Osteocyte (in vitro differentiated cells): Measurements from ENCODE around the gene RUNX2. TPM values are rescaled to one million over a fixed set of nuclear protein-coding genes. Genes with fewer than 3 reads are reported as not detected.
A peak's percentile ranks its signal among the peaks of the same experiment; 100 is the strongest.

Source experiments
- DNase-seq: peaks from one replicate; pipeline ENCODE4 v3.0.0; 2021; ENCODE audit warnings: mixed read lengths; ENCODE audit not compliant: unreplicated experiment; ENCODE audit errors: extremely low spot score
- H3K27ac Mint-ChIP-seq: one replicate; pipeline ENCODE4 v1.8.0; 2021; ENCODE audit warnings: mild to moderate bottlenecking, mixed read lengths; ENCODE audit not compliant: unreplicated experiment
- H3K27me3 Mint-ChIP-seq: one replicate; pipeline ENCODE4 v1.8.0; 2021; ENCODE audit warnings: mixed read lengths; ENCODE audit not compliant: unreplicated experiment
- H3K36me3 Mint-ChIP-seq: one replicate; pipeline ENCODE4 v1.8.0; 2021; ENCODE audit warnings: mixed read lengths; ENCODE audit not compliant: unreplicated experiment
- H3K4me1 Mint-ChIP-seq: one replicate; pipeline ENCODE4 v1.8.0; 2021; ENCODE audit warnings: mixed read lengths; ENCODE audit not compliant: unreplicated experiment
- H3K4me3 Mint-ChIP-seq: one replicate; pipeline ENCODE4 v1.8.0; 2021; ENCODE audit warnings: mild to moderate bottlenecking, moderate library complexity, mixed read lengths; ENCODE audit not compliant: unreplicated experiment
- H3K9me3 Mint-ChIP-seq: one replicate; pipeline ENCODE4 v1.8.0; 2021; ENCODE audit warnings: mixed read lengths; ENCODE audit not compliant: unreplicated experiment
- total RNA-seq: library from RNA; stranded (reverse); gene quantifications from 2 replicates; pipeline ENCODE4 v1.2.1, GENCODE V29; 2021
- TF ChIP-seq, protein P1 (sequence below): fragments of 200-600 bp; sonication (generic); IDR thresholded peaks from 2 replicates; pipeline ENCODE4 v1.5.0; 2021; ENCODE audit warnings: antibody characterized with exemption, mild to moderate bottlenecking, moderate library complexity

Gene RUNX2
- total RNA-seq, 1 donor from 2014 or later, result 28.1 TPM

DNA sequence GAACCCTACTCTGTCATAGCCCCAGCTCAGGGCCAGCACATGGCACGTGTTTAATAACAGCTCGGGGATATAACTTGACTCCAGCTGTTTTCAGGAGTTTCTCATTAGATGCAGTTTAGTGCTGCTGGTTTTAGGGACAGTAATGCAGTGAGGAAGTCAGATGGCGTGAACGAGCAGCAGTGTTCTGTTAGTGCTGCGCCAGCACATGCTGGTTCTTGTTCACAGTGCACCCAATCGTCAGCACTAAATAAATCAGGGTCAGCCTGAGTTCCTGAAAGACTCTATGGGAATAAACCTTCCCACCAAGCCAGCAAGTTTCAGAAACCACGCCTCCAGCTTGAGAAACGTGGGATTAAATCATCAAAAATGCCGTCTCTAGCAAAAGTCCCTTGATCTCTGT is 285.5 kb downstream of the RUNX2 start:
- Mint-ChIP-seq H3K4me3 (no peak overlapping the region), H3K9me3 (peaks cover 3% of the 10 kb centered on the region), H3K27ac (peak overlapping the region; percentile 31), H3K27me3 (no peaks in the 10 kb centered on the region), H3K4me1 (peaks cover 16% of the 10 kb centered on the region), H3K36me3 (no peaks in the 10 kb centered on the region)
- TF ChIP-seq, protein P1, sequence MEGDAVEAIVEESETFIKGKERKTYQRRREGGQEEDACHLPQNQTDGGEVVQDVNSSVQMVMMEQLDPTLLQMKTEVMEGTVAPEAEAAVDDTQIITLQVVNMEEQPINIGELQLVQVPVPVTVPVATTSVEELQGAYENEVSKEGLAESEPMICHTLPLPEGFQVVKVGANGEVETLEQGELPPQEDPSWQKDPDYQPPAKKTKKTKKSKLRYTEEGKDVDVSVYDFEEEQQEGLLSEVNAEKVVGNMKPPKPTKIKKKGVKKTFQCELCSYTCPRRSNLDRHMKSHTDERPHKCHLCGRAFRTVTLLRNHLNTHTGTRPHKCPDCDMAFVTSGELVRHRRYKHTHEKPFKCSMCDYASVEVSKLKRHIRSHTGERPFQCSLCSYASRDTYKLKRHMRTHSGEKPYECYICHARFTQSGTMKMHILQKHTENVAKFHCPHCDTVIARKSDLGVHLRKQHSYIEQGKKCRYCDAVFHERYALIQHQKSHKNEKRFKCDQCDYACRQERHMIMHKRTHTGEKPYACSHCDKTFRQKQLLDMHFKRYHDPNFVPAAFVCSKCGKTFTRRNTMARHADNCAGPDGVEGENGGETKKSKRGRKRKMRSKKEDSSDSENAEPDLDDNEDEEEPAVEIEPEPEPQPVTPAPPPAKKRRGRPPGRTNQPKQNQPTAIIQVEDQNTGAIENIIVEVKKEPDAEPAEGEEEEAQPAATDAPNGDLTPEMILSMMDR, result no peak
- DNase-seq, result no peak

- DNase-seq, result no peak
- H3K9me3 Mint-ChIP-seq, result peaks cover 3% of the 10 kb centered on the region
- TF ChIP-seq, protein P1, result no peak
- H3K4me3 Mint-ChIP-seq, result no peak overlapping the region
- no peak overlapping the region for H3K27ac Mint-ChIP-seq
- H3K4me1 Mint-ChIP-seq, result peaks cover 15% of the 10 kb centered on the region
- H3K36me3 Mint-ChIP-seq, result no peaks in the 10 kb centered on the region
- H3K27me3 Mint-ChIP-seq, result no peaks in the 10 kb centered on the region
Observed at GRCh38 chr6:45614488-45615285, 286.6 kb downstream of the RUNX2 start.

DNA sequence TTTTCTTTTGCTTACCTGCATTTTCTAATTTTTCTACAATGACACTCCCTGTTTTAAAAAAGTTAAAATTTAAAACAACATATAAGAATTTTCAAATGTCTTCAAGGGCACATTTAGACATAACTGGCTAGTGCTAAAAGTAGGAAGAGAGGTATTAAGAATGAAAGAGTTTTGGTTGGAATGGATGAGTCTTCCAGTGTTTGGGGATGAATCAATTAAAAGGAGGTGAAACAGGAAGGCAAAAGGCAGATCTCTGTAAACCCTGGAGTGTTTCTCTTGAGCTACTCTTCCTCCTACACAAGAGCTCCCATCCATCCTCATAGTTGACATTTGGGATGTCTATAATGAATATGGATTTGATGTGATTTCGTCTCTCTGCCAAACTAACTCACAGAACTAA is 288.1 kb downstream of the RUNX2 start:
- H3K27ac Mint-ChIP-seq, result no peak overlapping the region
- no peak for DNase-seq
- H3K36me3 Mint-ChIP-seq, result no peaks in the 10 kb centered on the region
- H3K9me3 Mint-ChIP-seq, result peaks cover 3% of the 10 kb centered on the region
- H3K4me3 Mint-ChIP-seq, result no peak overlapping the region
- H3K27me3 Mint-ChIP-seq, result no peaks in the 10 kb centered on the region
- H3K4me1 Mint-ChIP-seq, result peaks cover 21% of the 10 kb centered on the region
- TF ChIP-seq, protein P1, result no peak

- no peak for DNase-seq
- peaks cover 3% of the 10 kb centered on the region for H3K9me3 Mint-ChIP-seq
- H3K27me3 Mint-ChIP-seq, result no peaks in the 10 kb centered on the region
- TF ChIP-seq, protein P1, result no peak
- peaks cover under 1% of the 10 kb centered on the region for H3K36me3 Mint-ChIP-seq
- H3K4me1 Mint-ChIP-seq, result peaks cover 21% of the 10 kb centered on the region
- no peak overlapping the region for H3K4me3 Mint-ChIP-seq
- peak overlapping the region; percentile 8 for H3K27ac Mint-ChIP-seq
Observed at GRCh38 chr6:45617441-45617840, 289.3 kb downstream of the RUNX2 start.

- TF ChIP-seq, protein P1, result no peak
- Mint-ChIP-seq H3K4me1 (peaks cover 20% of the 10 kb centered on the region), H3K4me3 (no peak overlapping the region), H3K36me3 (peaks cover 3% of the 10 kb centered on the region), H3K27ac (no peak overlapping the region), H3K9me3 (no peaks in the 10 kb centered on the region), H3K27me3 (no peaks in the 10 kb centered on the region)
- no peak for DNase-seq
Observed at GRCh38 chr6:45618259-45618658, 290.1 kb downstream of the RUNX2 start.
